Tibial nerve (tissue), 4 donors: ENCODE data around the gene RAPGEF2. TPM values are rescaled to one million over a fixed set of nuclear protein-coding genes. Genes with fewer than 3 reads are reported as not detected.

Experiments
- DNase-seq, 2 donors: peaks; one replicate each; pipeline ENCODE4 v3.0.0-alpha.2; 2019; ENCODE audit warnings: low spot score in 2 of 2
- H3K27ac ChIP-seq, 4 donors: fragments of 200-600 bp; sonication (generic) in 3 of 4; one replicate each; pipeline ENCODE4 v1.5.1; 2017 to 2019; ENCODE audit warnings: mild to moderate bottlenecking in 1 of 4
- H3K27me3 ChIP-seq, 2 donors: fragments of 200-600 bp; sonication (generic) in 1 of 2; one replicate each; pipeline versions ENCODE4 v1.5.1 to v1.6.0; 2017 to 2019
- H3K36me3 ChIP-seq, 3 donors: fragments of 200-600 bp; sonication (generic); one replicate each; pipeline ENCODE4 v1.5.1; 2018 to 2019
- H3K4me1 ChIP-seq, 4 donors: fragments of 200-600 bp; sonication (generic) in 3 of 4; one replicate each; pipeline ENCODE4 v1.5.1; 2017 to 2019
- H3K4me3 ChIP-seq, 4 donors: fragments of 200-600 bp; sonication (generic) in 3 of 4; one replicate each; pipeline ENCODE4 v1.5.1; 2017 to 2019; ENCODE audit warnings: mild to moderate bottlenecking in 1 of 4, moderate library complexity in 1 of 4
- H3K9me3 ChIP-seq, 4 donors: fragments of 200-600 bp; sonication (generic) in 3 of 4; one replicate each; pipeline ENCODE4 v1.5.1; 2017 to 2019
- EP300 ChIP-seq, 2 donors: sonication (generic); formaldehyde crosslinking; IDR thresholded peaks; one replicate each; pipeline ENCODE4 v1.6.1; 2017; ENCODE audit warnings: antibody characterized with exemption in 2 of 2, mild to moderate bottlenecking in 1 of 2
- POLR2A ChIP-seq, 2 donors: fragments of 450-650 bp; IDR thresholded peaks; one replicate each; pipeline ENCODE4 v1.6.1; 2017; ENCODE audit warnings: antibody characterized with exemption in 2 of 2, mild to moderate bottlenecking in 2 of 2, moderate library complexity in 2 of 2
- WGBS, 2 donors: methylation state at CpG; one replicate each; pipeline ENCODE4 v1.1.5; 2018; 5-methylcytosine and 5-hydroxymethylcytosine counted together
- total RNA-seq, 4 donors: library from RNA; depleted of rRNA; stranded (reverse); fragments of >200 nt; gene quantifications; one replicate each; pipeline ENCODE4 v1.1.0, GENCODE V29; 2016
- TF ChIP-seq, protein P1 (sequence below), 5 experiments: fragments of 200-600 bp in 3 of 5; fragments of 450-650 bp in 2 of 5; sonication (generic) in 3 of 5; IDR thresholded peaks; one replicate each; pipeline ENCODE4 v1.5.1; 2016 to 2019; ENCODE audit warnings: antibody characterized with exemption in 5 of 5, mild to moderate bottlenecking in 3 of 5, moderate library complexity in 2 of 5

RAPGEF2 gene, protein sequence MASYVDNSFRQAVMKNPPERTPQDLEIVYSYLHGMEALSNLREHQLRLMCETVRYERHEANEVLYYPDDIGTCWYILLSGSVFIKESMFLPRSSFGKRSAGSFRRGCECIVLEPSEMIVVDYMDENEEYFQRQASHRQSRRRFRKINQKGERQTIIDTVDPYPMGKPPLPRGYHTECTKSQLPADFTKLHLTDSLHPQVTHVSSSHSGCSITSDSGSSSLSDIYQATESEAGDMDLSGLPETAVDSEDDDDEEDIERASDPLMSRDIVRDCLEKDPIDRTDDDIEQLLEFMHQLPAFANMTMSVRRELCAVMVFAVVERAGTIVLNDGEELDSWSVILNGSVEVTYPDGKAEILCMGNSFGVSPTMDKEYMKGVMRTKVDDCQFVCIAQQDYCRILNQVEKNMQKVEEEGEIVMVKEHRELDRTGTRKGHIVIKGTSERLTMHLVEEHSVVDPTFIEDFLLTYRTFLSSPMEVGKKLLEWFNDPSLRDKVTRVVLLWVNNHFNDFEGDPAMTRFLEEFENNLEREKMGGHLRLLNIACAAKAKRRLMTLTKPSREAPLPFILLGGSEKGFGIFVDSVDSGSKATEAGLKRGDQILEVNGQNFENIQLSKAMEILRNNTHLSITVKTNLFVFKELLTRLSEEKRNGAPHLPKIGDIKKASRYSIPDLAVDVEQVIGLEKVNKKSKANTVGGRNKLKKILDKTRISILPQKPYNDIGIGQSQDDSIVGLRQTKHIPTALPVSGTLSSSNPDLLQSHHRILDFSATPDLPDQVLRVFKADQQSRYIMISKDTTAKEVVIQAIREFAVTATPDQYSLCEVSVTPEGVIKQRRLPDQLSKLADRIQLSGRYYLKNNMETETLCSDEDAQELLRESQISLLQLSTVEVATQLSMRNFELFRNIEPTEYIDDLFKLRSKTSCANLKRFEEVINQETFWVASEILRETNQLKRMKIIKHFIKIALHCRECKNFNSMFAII (N-terminal part only)
- total RNA-seq, result 10 to 100 TPM; 61.0 to 81.5 (median 69.5) TPM

DNA sequence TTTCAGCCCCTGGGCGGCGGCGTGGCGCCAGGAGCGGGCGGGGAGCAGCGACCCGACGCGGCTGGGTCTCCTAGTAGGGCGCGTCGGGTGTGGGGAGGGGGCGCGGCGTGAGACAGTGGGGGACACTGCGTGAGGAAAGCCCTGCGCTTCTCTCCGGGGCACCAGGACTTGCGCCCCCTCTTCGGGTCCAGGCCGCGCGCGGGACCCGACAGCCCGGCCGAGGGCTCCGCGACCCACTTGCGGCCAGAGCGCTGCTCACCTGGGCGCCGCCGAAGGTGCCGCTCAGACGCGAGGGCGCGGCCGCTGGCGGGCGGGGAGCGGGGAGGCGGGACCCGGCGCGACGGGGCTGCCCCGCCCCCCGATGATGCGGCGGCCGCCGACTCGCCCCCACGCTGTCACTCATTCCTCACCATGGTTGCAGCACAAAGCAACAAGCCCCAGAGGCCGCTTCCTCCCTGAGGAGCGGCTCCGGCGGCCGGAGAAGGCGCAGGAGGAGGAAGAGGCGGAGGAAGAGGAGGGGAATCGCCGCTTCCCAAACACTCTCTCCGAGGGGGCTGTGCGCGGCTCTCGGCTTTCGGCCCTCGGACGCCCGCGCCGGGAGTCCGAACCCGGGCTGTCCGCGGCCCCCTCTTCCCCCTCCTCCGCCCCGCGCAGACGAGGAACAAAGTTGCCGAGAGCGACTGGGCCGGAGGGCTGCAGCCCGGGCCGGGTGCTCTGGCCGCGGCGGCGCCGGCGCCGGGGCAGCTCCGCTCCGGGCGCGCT, at the start of gene RAPGEF2:
RAPGEF2 (plus strand) TSS at position 458 of the 762 bp plus-strand sequence. CDS start 1,084 bp downstream, outside the sequence.
- Histone ChIP-seq H3K27ac (peak within 1 kb of the TSS; percentile 86 to 99 (median 98)), H3K9me3 (no peaks in the 10 kb centered on the region), H3K27me3 (no peaks in the 10 kb centered on the region), H3K4me3 (peak within 1 kb of the TSS; percentile 98 to 100 (median 98)), H3K36me3 (no peaks in the 10 kb centered on the region), H3K4me1 (peaks cover 0 to 39% (median 16%) of the 10 kb centered on the region in 4 donors)
- 0 to 1% methylated on average over 19 to 29 of the region's 100 CpGs for WGBS, 2 donors
- peak in 1 of 2 donors; percentile 99 for TF ChIP-seq EP300 (IDR thresholded peaks at IDR 0.05)
- TF ChIP-seq, protein P1, sequence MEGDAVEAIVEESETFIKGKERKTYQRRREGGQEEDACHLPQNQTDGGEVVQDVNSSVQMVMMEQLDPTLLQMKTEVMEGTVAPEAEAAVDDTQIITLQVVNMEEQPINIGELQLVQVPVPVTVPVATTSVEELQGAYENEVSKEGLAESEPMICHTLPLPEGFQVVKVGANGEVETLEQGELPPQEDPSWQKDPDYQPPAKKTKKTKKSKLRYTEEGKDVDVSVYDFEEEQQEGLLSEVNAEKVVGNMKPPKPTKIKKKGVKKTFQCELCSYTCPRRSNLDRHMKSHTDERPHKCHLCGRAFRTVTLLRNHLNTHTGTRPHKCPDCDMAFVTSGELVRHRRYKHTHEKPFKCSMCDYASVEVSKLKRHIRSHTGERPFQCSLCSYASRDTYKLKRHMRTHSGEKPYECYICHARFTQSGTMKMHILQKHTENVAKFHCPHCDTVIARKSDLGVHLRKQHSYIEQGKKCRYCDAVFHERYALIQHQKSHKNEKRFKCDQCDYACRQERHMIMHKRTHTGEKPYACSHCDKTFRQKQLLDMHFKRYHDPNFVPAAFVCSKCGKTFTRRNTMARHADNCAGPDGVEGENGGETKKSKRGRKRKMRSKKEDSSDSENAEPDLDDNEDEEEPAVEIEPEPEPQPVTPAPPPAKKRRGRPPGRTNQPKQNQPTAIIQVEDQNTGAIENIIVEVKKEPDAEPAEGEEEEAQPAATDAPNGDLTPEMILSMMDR (IDR thresholded peaks at IDR 0.05), result peak in 1 of 5 experiments; percentile 34
- TF ChIP-seq POLR2A (IDR thresholded peaks at IDR 0.05), result peak; percentile 95 to 98
- peak; percentile 82 to 85 for DNase-seq

DNA sequence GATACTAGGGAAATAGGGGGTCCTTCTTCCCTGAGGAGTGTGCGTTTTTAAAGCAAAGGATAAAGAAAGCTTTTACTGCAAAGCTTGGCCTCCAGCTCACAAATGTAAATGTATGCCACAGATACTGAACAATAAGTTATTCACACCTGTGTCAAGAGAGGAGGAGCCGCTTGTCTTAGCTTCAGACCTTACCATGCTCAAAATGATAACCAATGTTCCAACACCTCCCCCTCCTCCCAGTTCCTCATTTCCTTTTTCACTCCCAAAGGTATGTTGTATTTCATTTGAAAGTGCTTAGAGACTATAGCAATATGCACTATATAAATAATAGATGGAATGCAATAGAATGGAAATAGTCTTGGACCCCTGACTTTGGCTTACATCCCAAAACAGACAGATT, 47.0 kb upstream of the RAPGEF2 start:
- 92 to 94% methylated on average over 2 of the region's 2 CpGs for WGBS, 2 donors

DNA sequence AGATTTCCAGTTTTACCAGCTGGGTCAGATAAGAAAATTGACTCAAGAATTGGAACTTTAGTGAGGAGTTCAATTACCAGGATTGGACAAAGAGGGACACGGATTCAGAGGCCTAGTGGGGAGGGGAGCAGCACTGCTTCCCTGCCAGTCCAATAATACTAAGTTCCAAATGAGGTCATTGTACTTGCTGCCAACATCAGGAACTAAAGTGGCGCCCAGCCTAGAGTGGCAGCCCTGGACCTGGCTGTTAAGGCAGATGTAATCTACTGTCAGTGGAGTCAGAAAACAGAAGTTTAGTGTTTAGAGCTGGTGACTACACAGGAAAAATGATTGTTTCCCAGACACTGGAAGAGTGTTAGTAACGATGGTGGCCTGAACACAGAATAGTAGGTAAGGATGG, 42.7 kb upstream of the RAPGEF2 start:
- H3K36me3 ChIP-seq, result no peaks in the 10 kb centered on the region
- H3K27ac ChIP-seq, result no peak overlapping the region
- no peaks in the 10 kb centered on the region for H3K27me3 ChIP-seq
- WGBS, 2 donors, result 51 to 55% methylated on average over 3 of the region's 3 CpGs
- TF ChIP-seq EP300 (IDR thresholded peaks at IDR 0.05) (no peak), POLR2A (IDR thresholded peaks at IDR 0.05) (no peak)
- TF ChIP-seq, protein P1 (IDR thresholded peaks at IDR 0.05), result no peak
- no peak for DNase-seq
- H3K9me3 ChIP-seq, result no peaks in the 10 kb centered on the region
- H3K4me1 ChIP-seq, result no peaks in the 10 kb centered on the region
- no peak overlapping the region for H3K4me3 ChIP-seq

More for the DNA sequence above, 47.0 kb upstream of the RAPGEF2 start:
- Histone ChIP-seq H3K4me3 (no peak overlapping the region), H3K4me1 (peaks cover 0 to 7% (median 0%) of the 10 kb centered on the region in 4 donors), H3K9me3 (no peaks in the 10 kb centered on the region), H3K27ac (peak overlapping the region in 1 of 4 donors; percentile 8), H3K36me3 (no peaks in the 10 kb centered on the region), H3K27me3 (no peaks in the 10 kb centered on the region)
- no peak for DNase-seq
- TF ChIP-seq POLR2A (IDR thresholded peaks at IDR 0.05) (no peak), EP300 (IDR thresholded peaks at IDR 0.05) (no peak)
- TF ChIP-seq, protein P1 (IDR thresholded peaks at IDR 0.05), result no peak

DNA sequence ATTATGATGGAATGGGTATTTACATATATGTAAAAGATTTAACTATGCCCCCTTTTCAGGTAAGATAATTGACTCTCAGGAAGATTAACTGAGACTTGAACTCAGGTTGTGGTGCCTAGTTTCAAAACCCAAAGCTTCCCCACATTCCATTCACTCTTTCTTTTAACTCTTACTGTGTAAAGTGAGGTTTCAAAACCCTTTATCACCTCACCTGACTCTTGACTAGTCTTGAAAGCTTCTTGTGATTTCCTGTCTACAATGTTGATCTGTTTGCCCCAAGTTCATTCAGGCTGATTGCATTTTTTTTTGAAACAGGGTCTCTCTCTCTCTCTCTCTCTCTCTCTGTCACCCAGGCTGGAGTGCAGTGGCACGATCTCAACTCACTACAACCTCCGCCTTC, 40.5 kb upstream of the RAPGEF2 start:
- H3K4me3 ChIP-seq, result no peak overlapping the region
- no peak overlapping the region for H3K27ac ChIP-seq
- H3K36me3 ChIP-seq, result no peaks in the 10 kb centered on the region
- TF ChIP-seq EP300 (IDR thresholded peaks at IDR 0.05) (no peak), POLR2A (IDR thresholded peaks at IDR 0.05) (no peak)
- TF ChIP-seq, protein P1 (IDR thresholded peaks at IDR 0.05), result no peak
- DNase-seq, result no peak
- 50 to 71% methylated on average over 2 of the region's 2 CpGs for WGBS, 2 donors
- no peaks in the 10 kb centered on the region for H3K27me3 ChIP-seq
- no peaks in the 10 kb centered on the region for H3K9me3 ChIP-seq
- H3K4me1 ChIP-seq, result no peaks in the 10 kb centered on the region
